Neural progenitor cell (in vitro differentiated cells): Measurements from ENCODE around the gene MORN4. TPM values are rescaled to one million over a fixed set of nuclear protein-coding genes. Genes with fewer than 3 reads are reported as not detected.

ENCODE experiments used
- DNase-seq: peaks from one replicate; pipeline ENCODE4 v3.0.0-alpha.2; 2016; ENCODE audit warnings: low spot score
- H2AFZ ChIP-seq: fragments of 200-600 bp; sonication (generic); replicated peaks from 2 replicates; pipeline ENCODE4 v1.6.1; 2016; ENCODE audit warnings: antibody characterized with exemption
- H3F3A ChIP-seq: fragments of 200-600 bp; sonication (generic); 2 replicates; pipeline ENCODE4 v1.6.1; 2016; ENCODE audit warnings: antibody characterized with exemption, low read depth
- H3K27ac ChIP-seq: fragments of 200-600 bp; sonication (generic); 2 replicates; pipeline ENCODE4 v1.5.1; 2016; ENCODE audit warnings: mild to moderate bottlenecking
- H3K27me3 ChIP-seq: fragments of 200-600 bp; sonication (generic); 2 replicates; pipeline ENCODE4 v1.6.1; 2016; ENCODE audit warnings: mild to moderate bottlenecking, moderate library complexity
- H3K36me3 ChIP-seq: fragments of 200-600 bp; sonication (generic); 2 replicates; pipeline ENCODE4 v1.5.1; 2016
- H3K4me1 ChIP-seq: fragments of 200-600 bp; sonication (generic); 2 replicates; pipeline ENCODE4 v1.6.1; 2016; ENCODE audit warnings: mixed run types
- H3K4me2 ChIP-seq: fragments of 200-600 bp; sonication (generic); 2 replicates; pipeline ENCODE4 v1.6.1; 2016
- H3K4me3 ChIP-seq: fragments of 200-600 bp; sonication (generic); 2 replicates; pipeline ENCODE4 v1.5.1; 2016
- H3K79me2 ChIP-seq: fragments of 200-600 bp; sonication (generic); 2 replicates; pipeline ENCODE4 v1.6.1; 2016; ENCODE audit warnings: low read depth
- H3K9ac ChIP-seq: fragments of 200-600 bp; sonication (generic); 2 replicates; pipeline ENCODE4 v1.6.1; 2016
- H3K9me3 ChIP-seq: fragments of 200-600 bp; sonication (generic); 2 replicates; pipeline ENCODE4 v1.5.1; 2016; ENCODE audit warnings: low read depth
- H4K20me1 ChIP-seq: fragments of 200-600 bp; sonication (generic); 2 replicates; pipeline ENCODE4 v1.6.1; 2016; ENCODE audit warnings: low read depth
- H3K27ac Mint-ChIP-seq: 3 replicates; pipeline ENCODE4 v1.8.0; 2021; ENCODE audit warnings: mixed read lengths
- H3K27me3 Mint-ChIP-seq: 2 replicates; pipeline ENCODE4 v1.8.0; 2022; ENCODE audit warnings: low read depth, mild to moderate bottlenecking, inconsistent platforms, moderate library complexity, mixed read lengths; ENCODE audit not compliant: insufficient read depth
- H3K36me3 Mint-ChIP-seq: 3 replicates; pipeline ENCODE4 v1.8.0; 2021; ENCODE audit warnings: mixed read lengths
- H3K4me1 Mint-ChIP-seq: 3 replicates; pipeline ENCODE4 v1.8.0; 2021; ENCODE audit warnings: mixed read lengths
- H3K4me3 Mint-ChIP-seq: 3 replicates; pipeline ENCODE4 v1.8.0; 2021; ENCODE audit warnings: mild to moderate bottlenecking, moderate library complexity, mixed read lengths
- H3K9me3 Mint-ChIP-seq: 3 replicates; pipeline ENCODE4 v1.8.0; 2020; ENCODE audit warnings: mixed read lengths
- CTCF ChIP-seq: fragments of 200-600 bp; sonication (generic); IDR thresholded peaks from 2 replicates; pipeline ENCODE4 v1.5.1; 2017; ENCODE audit warnings: antibody characterized with exemption, mild to moderate bottlenecking
- EZH2 ChIP-seq: fragments of 200-600 bp; sonication (generic); IDR thresholded peaks from 2 replicates; pipeline ENCODE4 v1.6.1; 2017; ENCODE audit warnings: antibody characterized with exemption, mild to moderate bottlenecking, moderate library complexity
- EZH2phosphoT487 ChIP-seq: fragments of 200-600 bp; sonication (generic); IDR thresholded peaks from 2 replicates; pipeline ENCODE4 v1.6.1; 2017; ENCODE audit warnings: antibody characterized with exemption
- total RNA-seq: library from RNA; depleted of rRNA; stranded (reverse); fragments of >200 nt; gene quantifications from 2 replicates; pipeline ENCODE4 v1.2.3, GENCODE V29; 2015; ENCODE audit warnings: low replicate concordance

Gene MORN4
- total RNA-seq, 1 donor from 2014 or later: 23.8 TPM

GRCh38 chr10:97618285-97618684 lies 15.0 kb downstream of the MORN4 start:
- no peak for DNase-seq
- Histone ChIP-seq H3K4me3 (no peak overlapping the region), H3K9me3 (no peaks in the 10 kb centered on the region), H3K36me3 (no peaks in the 10 kb centered on the region), H3K4me2 (no peak overlapping the region), H2AFZ (no peak overlapping the region), H3K4me1 (no peaks in the 10 kb centered on the region), H3K79me2 (no peaks in the 10 kb centered on the region), H3K27me3 (no peaks in the 10 kb centered on the region), H3F3A (no peaks in the 10 kb centered on the region), H3K9ac (no peak overlapping the region), H4K20me1 (peaks cover 5% of the 10 kb centered on the region), H3K27ac (no peak overlapping the region)
- no peak overlapping the region for H3K27ac Mint-ChIP-seq
- H3K36me3 Mint-ChIP-seq: peaks cover 14% of the 10 kb centered on the region
- H3K4me3 Mint-ChIP-seq: no peak overlapping the region
- no peaks in the 10 kb centered on the region for H3K9me3 Mint-ChIP-seq
- TF ChIP-seq EZH2 (no peak), CTCF (no peak), EZH2phosphoT487 (no peak)
- no peaks in the 10 kb centered on the region for H3K4me1 Mint-ChIP-seq
- H3K27me3 Mint-ChIP-seq: no peaks in the 10 kb centered on the region

GRCh38 chr10:97612386-97612785 lies 20.9 kb downstream of the MORN4 start:
- H3K4me1 Mint-ChIP-seq: peaks cover under 1% of the 10 kb centered on the region

GRCh38 chr10:97611473-97611872 lies 21.8 kb downstream of the MORN4 start:
- peaks cover 5% of the 10 kb centered on the region for H3K36me3 Mint-ChIP-seq
- H3F3A ChIP-seq: no peaks in the 10 kb centered on the region
- H3K4me3 ChIP-seq: no peak overlapping the region
- H3K9me3 ChIP-seq: no peaks in the 10 kb centered on the region
- H2AFZ ChIP-seq: no peak overlapping the region
- no peaks in the 10 kb centered on the region for H3K27me3 ChIP-seq
- H3K36me3 ChIP-seq: no peaks in the 10 kb centered on the region
- peaks cover 4% of the 10 kb centered on the region for H3K4me1 ChIP-seq
- H3K4me1 Mint-ChIP-seq: peaks cover 8% of the 10 kb centered on the region
- H3K27ac Mint-ChIP-seq: no peak overlapping the region
- H4K20me1 ChIP-seq: peaks cover 7% of the 10 kb centered on the region
- H3K27me3 Mint-ChIP-seq: no peaks in the 10 kb centered on the region
- no peaks in the 10 kb centered on the region for H3K9me3 Mint-ChIP-seq
- TF ChIP-seq CTCF: no peak
- TF ChIP-seq EZH2phosphoT487: no peak
- TF ChIP-seq EZH2: no peak
- no peak for DNase-seq
- no peaks in the 10 kb centered on the region for H3K79me2 ChIP-seq
- H3K27ac ChIP-seq: no peak overlapping the region
- no peak overlapping the region for H3K4me3 Mint-ChIP-seq
- H3K4me2 ChIP-seq: no peak overlapping the region
- no peak overlapping the region for H3K9ac ChIP-seq

More at GRCh38 chr10:97612386-97612785, 20.9 kb downstream of the MORN4 start:
- H3F3A ChIP-seq: no peaks in the 10 kb centered on the region
- no peak overlapping the region for H3K4me2 ChIP-seq
- H2AFZ ChIP-seq: no peak overlapping the region
- H4K20me1 ChIP-seq: peaks cover 7% of the 10 kb centered on the region
- TF ChIP-seq CTCF (peak; percentile 51), EZH2 (no peak)
- H3K9ac ChIP-seq: no peak overlapping the region
- Mint-ChIP-seq H3K27me3 (no peaks in the 10 kb centered on the region), H3K4me3 (no peak overlapping the region), H3K9me3 (no peaks in the 10 kb centered on the region), H3K27ac (no peak overlapping the region), H3K36me3 (peaks cover 10% of the 10 kb centered on the region)
- no peaks in the 10 kb centered on the region for H3K36me3 ChIP-seq
- H3K27ac ChIP-seq: no peak overlapping the region
- peaks cover 1% of the 10 kb centered on the region for H3K4me1 ChIP-seq
- H3K4me3 ChIP-seq: no peak overlapping the region
- no peaks in the 10 kb centered on the region for H3K9me3 ChIP-seq
- no peaks in the 10 kb centered on the region for H3K79me2 ChIP-seq
- peak; percentile 41 for DNase-seq
- no peaks in the 10 kb centered on the region for H3K27me3 ChIP-seq
